Suprapubic skin (tissue), 4 donors: ENCODE measurements around the gene SLC9A5.

Source experiments
- POLR2A ChIP-seq, 2 donors: fragments of 450-650 bp; IDR thresholded peaks; one replicate each; pipeline ENCODE4 v1.6.1; 2017; ENCODE audit warnings: antibody characterized with exemption in 2 of 2, mild to moderate bottlenecking in 2 of 2, moderate library complexity in 2 of 2
- POLR2AphosphoS5 ChIP-seq, 3 donors: sonication (generic); formaldehyde crosslinking; IDR thresholded peaks; one replicate each; pipeline ENCODE4 v1.6.1; 2017; ENCODE audit warnings: antibody characterized with exemption in 3 of 3
- TF ChIP-seq, protein P1 (sequence below), 2 donors: fragments of 200-600 bp in 1 of 2; fragments of 450-650 bp in 1 of 2; sonication (generic) in 1 of 2; IDR thresholded peaks; one replicate each; pipeline ENCODE4 v1.5.1; 2016 to 2019; ENCODE audit warnings: antibody characterized with exemption in 2 of 2, mild to moderate bottlenecking in 1 of 2, moderate library complexity in 1 of 2

DNA sequence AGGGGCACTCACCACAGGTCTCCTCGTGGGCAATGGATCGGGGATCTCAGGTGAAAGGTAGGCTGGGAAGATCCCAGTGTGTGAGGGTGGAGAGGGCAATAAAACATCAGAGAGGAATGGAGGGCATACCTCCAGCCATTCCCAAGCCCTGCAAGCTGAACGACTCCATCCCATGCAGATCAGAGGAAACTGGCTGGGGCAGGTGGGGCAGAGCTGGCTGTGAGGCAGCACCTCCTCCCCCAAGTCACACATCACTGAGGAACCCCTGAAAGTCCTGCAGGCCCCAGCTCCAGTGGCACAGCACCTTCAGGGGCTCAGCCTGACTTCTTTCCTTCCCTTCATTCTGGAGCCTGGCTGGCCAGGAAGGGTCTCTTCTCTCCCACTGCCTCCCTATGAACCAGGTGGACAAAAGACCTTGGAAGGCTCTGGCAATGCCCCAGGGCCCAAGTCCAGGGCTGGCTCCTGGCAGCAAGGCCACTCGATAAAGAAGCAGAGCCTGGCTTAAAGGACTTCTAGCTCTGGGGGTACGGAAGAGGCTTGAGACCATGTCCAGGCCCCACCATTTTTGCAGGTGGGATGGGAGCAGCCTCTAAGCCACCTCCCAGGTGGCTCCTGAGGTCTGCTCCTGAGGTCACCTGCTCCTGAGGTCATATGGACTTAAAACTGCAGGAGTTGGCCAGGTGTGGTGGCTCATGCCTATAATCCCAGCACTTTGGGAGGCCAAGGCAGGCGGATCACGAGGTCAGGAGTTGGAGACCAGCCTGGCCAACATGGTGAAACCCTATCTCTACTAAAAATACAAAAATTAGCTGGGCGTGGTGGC is 35.4 kb upstream of the SLC9A5 start:
- no peak for TF ChIP-seq POLR2A (IDR thresholded peaks at IDR 0.05)
- TF ChIP-seq, protein P1, sequence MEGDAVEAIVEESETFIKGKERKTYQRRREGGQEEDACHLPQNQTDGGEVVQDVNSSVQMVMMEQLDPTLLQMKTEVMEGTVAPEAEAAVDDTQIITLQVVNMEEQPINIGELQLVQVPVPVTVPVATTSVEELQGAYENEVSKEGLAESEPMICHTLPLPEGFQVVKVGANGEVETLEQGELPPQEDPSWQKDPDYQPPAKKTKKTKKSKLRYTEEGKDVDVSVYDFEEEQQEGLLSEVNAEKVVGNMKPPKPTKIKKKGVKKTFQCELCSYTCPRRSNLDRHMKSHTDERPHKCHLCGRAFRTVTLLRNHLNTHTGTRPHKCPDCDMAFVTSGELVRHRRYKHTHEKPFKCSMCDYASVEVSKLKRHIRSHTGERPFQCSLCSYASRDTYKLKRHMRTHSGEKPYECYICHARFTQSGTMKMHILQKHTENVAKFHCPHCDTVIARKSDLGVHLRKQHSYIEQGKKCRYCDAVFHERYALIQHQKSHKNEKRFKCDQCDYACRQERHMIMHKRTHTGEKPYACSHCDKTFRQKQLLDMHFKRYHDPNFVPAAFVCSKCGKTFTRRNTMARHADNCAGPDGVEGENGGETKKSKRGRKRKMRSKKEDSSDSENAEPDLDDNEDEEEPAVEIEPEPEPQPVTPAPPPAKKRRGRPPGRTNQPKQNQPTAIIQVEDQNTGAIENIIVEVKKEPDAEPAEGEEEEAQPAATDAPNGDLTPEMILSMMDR (IDR thresholded peaks at IDR 0.05) = no peak
- no peak for TF ChIP-seq POLR2AphosphoS5 (IDR thresholded peaks at IDR 0.05)
